IgD-negative memory B cell (primary cell): ENCODE data around the gene VAT1L. TPM values are rescaled to one million over a fixed set of nuclear protein-coding genes. Genes with fewer than 3 reads are reported as not detected.

Experiments
- H3K27ac Mint-ChIP-seq, 3 donors: one replicate each; pipeline ENCODE4 v1.8.0; 2020 to 2022; ENCODE audit warnings: mild to moderate bottlenecking in 3 of 3, mixed read lengths in 3 of 3, moderate library complexity in 1 of 3
- H3K27me3 Mint-ChIP-seq: one replicate; pipeline ENCODE4 v1.8.0; 2021; ENCODE audit warnings: mixed read lengths
- H3K36me3 Mint-ChIP-seq: one replicate; pipeline ENCODE4 v1.8.0; 2020; ENCODE audit warnings: mild to moderate bottlenecking, mixed read lengths
- H3K4me1 Mint-ChIP-seq, 3 donors: one replicate each; pipeline ENCODE4 v1.8.0; 2020 to 2022; ENCODE audit warnings: mixed read lengths in 3 of 3, mild to moderate bottlenecking in 1 of 3
- H3K4me3 Mint-ChIP-seq, 4 donors: one replicate each; pipeline ENCODE4 v1.8.0; 2020 to 2022; ENCODE audit warnings: mild to moderate bottlenecking in 4 of 4, mixed read lengths in 4 of 4, moderate library complexity in 3 of 4
- H3K9me3 Mint-ChIP-seq, 3 donors: one replicate each; pipeline ENCODE4 v1.8.0; 2020 to 2021; ENCODE audit warnings: mixed read lengths in 3 of 3, mild to moderate bottlenecking in 1 of 3
- polyA plus RNA-seq: library from polyadenylated mRNA; unstranded; fragments of 300-500 nt; fragmentation: Illumina TruSeq; gene quantifications from one replicate; pipeline ENCODE4 v1.2.3, GENCODE V29; 2021

VAT1L gene
- polyA plus RNA-seq, 1 donor from 2014 or later, result not detected

- H3K27ac Mint-ChIP-seq, result no peak overlapping the region
- H3K9me3 Mint-ChIP-seq, result peaks cover 0 to 1% (median 0%) of the 10 kb centered on the region in 3 donors
- H3K4me1 Mint-ChIP-seq, result no peaks in the 10 kb centered on the region
- H3K36me3 Mint-ChIP-seq, result no peaks in the 10 kb centered on the region
- peaks cover 3% of the 10 kb centered on the region for H3K27me3 Mint-ChIP-seq
- H3K4me3 Mint-ChIP-seq, result no peak overlapping the region
Measured at GRCh38 chr16:77918809-77919707, 130.7 kb downstream of the VAT1L start.

GRCh38 chr16:77919761-77920415 lies 131.5 kb downstream of the VAT1L start:
- Mint-ChIP-seq H3K27me3 (peaks cover 6% of the 10 kb centered on the region), H3K36me3 (no peaks in the 10 kb centered on the region), H3K4me3 (no peak overlapping the region), H3K4me1 (no peaks in the 10 kb centered on the region), H3K27ac (no peak overlapping the region), H3K9me3 (no peaks in the 10 kb centered on the region)

- Mint-ChIP-seq H3K9me3 (no peaks in the 10 kb centered on the region), H3K36me3 (no peaks in the 10 kb centered on the region), H3K4me1 (no peaks in the 10 kb centered on the region), H3K4me3 (no peak overlapping the region), H3K27me3 (peaks cover 8% of the 10 kb centered on the region), H3K27ac (no peak overlapping the region)
Measured at GRCh38 chr16:77920984-77921383, 132.6 kb downstream of the VAT1L start.

- H3K9me3 Mint-ChIP-seq, result peaks cover 0 to 4% (median 0%) of the 10 kb centered on the region in 3 donors
- H3K27ac Mint-ChIP-seq, result no peak overlapping the region
- H3K36me3 Mint-ChIP-seq, result no peaks in the 10 kb centered on the region
- no peaks in the 10 kb centered on the region for H3K4me1 Mint-ChIP-seq
- H3K27me3 Mint-ChIP-seq, result peaks cover 11% of the 10 kb centered on the region
- no peak overlapping the region for H3K4me3 Mint-ChIP-seq
Measured at GRCh38 chr16:77922228-77922754, 133.9 kb downstream of the VAT1L start.

- H3K27ac Mint-ChIP-seq, result no peak overlapping the region
- no peaks in the 10 kb centered on the region for H3K4me1 Mint-ChIP-seq
- peaks cover 0 to 6% (median 0%) of the 10 kb centered on the region in 3 donors for H3K9me3 Mint-ChIP-seq
- H3K4me3 Mint-ChIP-seq, result no peak overlapping the region
- peaks cover 15% of the 10 kb centered on the region for H3K27me3 Mint-ChIP-seq
- H3K36me3 Mint-ChIP-seq, result no peaks in the 10 kb centered on the region
Measured at GRCh38 chr16:77925531-77925930, 137.2 kb downstream of the VAT1L start.

GRCh38 chr16:77928096-77928495 lies 139.7 kb downstream of the VAT1L start:
- H3K4me3 Mint-ChIP-seq, result no peak overlapping the region
- no peak overlapping the region for H3K27ac Mint-ChIP-seq
- H3K4me1 Mint-ChIP-seq, result no peaks in the 10 kb centered on the region
- H3K27me3 Mint-ChIP-seq, result peaks cover 20% of the 10 kb centered on the region
- H3K9me3 Mint-ChIP-seq, result peaks cover 0 to 6% (median 1%) of the 10 kb centered on the region in 3 donors
- H3K36me3 Mint-ChIP-seq, result no peaks in the 10 kb centered on the region

- no peak overlapping the region for H3K4me3 Mint-ChIP-seq
- peaks cover 20% of the 10 kb centered on the region for H3K27me3 Mint-ChIP-seq
- H3K36me3 Mint-ChIP-seq, result no peaks in the 10 kb centered on the region
- no peak overlapping the region for H3K27ac Mint-ChIP-seq
- H3K4me1 Mint-ChIP-seq, result no peaks in the 10 kb centered on the region
- H3K9me3 Mint-ChIP-seq, result peaks cover 0 to 6% (median 1%) of the 10 kb centered on the region in 3 donors
Measured at GRCh38 chr16:77929004-77929403, 140.6 kb downstream of the VAT1L start.

- peaks cover 15% of the 10 kb centered on the region for H3K27me3 Mint-ChIP-seq
- no peaks in the 10 kb centered on the region for H3K4me1 Mint-ChIP-seq
- no peak overlapping the region for H3K27ac Mint-ChIP-seq
- H3K4me3 Mint-ChIP-seq, result no peak overlapping the region
- peaks cover 0 to 6% (median 1%) of the 10 kb centered on the region in 3 donors for H3K9me3 Mint-ChIP-seq
- no peaks in the 10 kb centered on the region for H3K36me3 Mint-ChIP-seq
Measured at GRCh38 chr16:77931058-77931457, 142.7 kb downstream of the VAT1L start.

- Mint-ChIP-seq H3K9me3 (peaks cover 4 to 6% (median 5%) of the 10 kb centered on the region in 3 donors), H3K27me3 (peaks cover 5% of the 10 kb centered on the region), H3K4me3 (no peak overlapping the region), H3K4me1 (no peaks in the 10 kb centered on the region), H3K36me3 (no peaks in the 10 kb centered on the region), H3K27ac (no peak overlapping the region)
Measured at GRCh38 chr16:77937473-77938149, 149.2 kb downstream of the VAT1L start.

- Mint-ChIP-seq H3K9me3 (peaks cover 5 to 7% (median 6%) of the 10 kb centered on the region in 3 donors), H3K36me3 (no peaks in the 10 kb centered on the region), H3K27ac (no peak overlapping the region), H3K4me1 (no peaks in the 10 kb centered on the region), H3K27me3 (peaks cover 2% of the 10 kb centered on the region), H3K4me3 (no peak overlapping the region)
Measured at GRCh38 chr16:77938913-77939312, 150.5 kb downstream of the VAT1L start.

GRCh38 chr16:77939968-77940367 lies 151.6 kb downstream of the VAT1L start:
- Mint-ChIP-seq H3K36me3 (no peaks in the 10 kb centered on the region), H3K4me3 (no peak overlapping the region)

GRCh38 chr16:77943801-77944200 lies 155.4 kb downstream of the VAT1L start:
- no peak overlapping the region for H3K27ac Mint-ChIP-seq

More at GRCh38 chr16:77939968-77940367, 151.6 kb downstream of the VAT1L start:
- Mint-ChIP-seq H3K9me3 (peaks cover 5 to 7% (median 6%) of the 10 kb centered on the region in 3 donors), H3K27ac (no peak overlapping the region), H3K27me3 (peaks cover 2% of the 10 kb centered on the region), H3K4me1 (no peaks in the 10 kb centered on the region)

GRCh38 chr16:77944631-77945030 lies 156.3 kb downstream of the VAT1L start:
- peaks cover 1 to 7% (median 6%) of the 10 kb centered on the region in 3 donors for H3K9me3 Mint-ChIP-seq
- no peaks in the 10 kb centered on the region for H3K4me1 Mint-ChIP-seq
- H3K27ac Mint-ChIP-seq, result no peak overlapping the region
- H3K27me3 Mint-ChIP-seq, result peaks cover 4% of the 10 kb centered on the region
- H3K4me3 Mint-ChIP-seq, result no peak overlapping the region
- no peaks in the 10 kb centered on the region for H3K36me3 Mint-ChIP-seq

More at GRCh38 chr16:77943801-77944200, 155.4 kb downstream of the VAT1L start:
- peaks cover under 1% of the 10 kb centered on the region for H3K27me3 Mint-ChIP-seq
- H3K9me3 Mint-ChIP-seq, result peaks cover 1 to 7% (median 6%) of the 10 kb centered on the region in 3 donors
- no peak overlapping the region for H3K4me3 Mint-ChIP-seq
- no peaks in the 10 kb centered on the region for H3K4me1 Mint-ChIP-seq
- no peaks in the 10 kb centered on the region for H3K36me3 Mint-ChIP-seq

GRCh38 chr16:77945126-77945525 lies 156.8 kb downstream of the VAT1L start:
- H3K4me1 Mint-ChIP-seq, result no peaks in the 10 kb centered on the region
- peaks cover 1 to 7% (median 6%) of the 10 kb centered on the region in 3 donors for H3K9me3 Mint-ChIP-seq
- no peak overlapping the region for H3K27ac Mint-ChIP-seq
- H3K36me3 Mint-ChIP-seq, result no peaks in the 10 kb centered on the region
- H3K27me3 Mint-ChIP-seq, result peaks cover 4% of the 10 kb centered on the region
- H3K4me3 Mint-ChIP-seq, result no peak overlapping the region

GRCh38 chr16:77946823-77947222 lies 158.5 kb downstream of the VAT1L start:
- Mint-ChIP-seq H3K27ac (no peak overlapping the region), H3K36me3 (no peaks in the 10 kb centered on the region), H3K27me3 (peaks cover 7% of the 10 kb centered on the region), H3K9me3 (peaks cover 1 to 7% (median 6%) of the 10 kb centered on the region in 3 donors), H3K4me3 (no peak overlapping the region), H3K4me1 (no peaks in the 10 kb centered on the region)
